Motor neuron (in vitro differentiated cells): Measurements from ENCODE around the gene MBTPS1. TPM values are rescaled to one million over a fixed set of nuclear protein-coding genes. Genes with fewer than 3 reads are reported as not detected.

Experiments used
- ATAC-seq, 8 experiments: fragments of 200-7000 bp; cut with Tn5 transposase; replicated peaks in 6 of 8; 2 replicates each; pipeline ENCODE4 v1.8.0; 2021; ENCODE audit warnings: mild to moderate bottlenecking in 8 of 8, moderate library complexity in 8 of 8
- H3K27ac ChIP-seq, 2 donors: fragments of 250-450 bp; sonication (Bioruptor Pico); 2 replicates each; pipeline ENCODE4 v1.9.0; 2021; ENCODE audit warnings: antibody characterized with exemption in 2 of 2, mild to moderate bottlenecking in 2 of 2, moderate library complexity in 1 of 2
- H3K4me1 ChIP-seq, 2 donors: fragments of 250-450 bp; sonication (Bioruptor Pico); replicated peaks in 1 of 2; 2 replicates each; pipeline ENCODE4 v1.6.1; 2021; ENCODE audit warnings: antibody characterized with exemption in 2 of 2, mild to moderate bottlenecking in 2 of 2, moderate library complexity in 1 of 2
- H3K4me3 ChIP-seq, 5 donors: fragments of 250-450 bp; sonication (Bioruptor Pico); 2 replicates each; pipeline ENCODE4 v1.9.0; 2021; ENCODE audit warnings: antibody characterized with exemption in 5 of 5, mild to moderate bottlenecking in 5 of 5, moderate library complexity in 4 of 5
- WGBS, 10 experiments: fragments of 450-650 bp; shearing (Covaris generic); methylation state at CpG; one replicate each; pipeline ENCODE4 v1.0.0; 2022; 5-methylcytosine and 5-hydroxymethylcytosine counted together
- in situ Hi-C, 9 experiments: fragments of 400-800 bp; cut with MboI; loops; one replicate each; pipeline ENCODE4 v1.15.0; 2021; ENCODE audit warnings: low sequenced_read_pairs in 9 of 9, low pct_unique_long_range_greater_than_20kb in 2 of 9; ENCODE audit not compliant: unreplicated experiment in 9 of 9
- total RNA-seq, 8 experiments: library from RNA; unstranded; fragments of 300-600 nt; gene quantifications; 2 replicates each; pipeline versions ENCODE4 v1.2.3 to v1.2.4, GENCODE V29; 2022

MBTPS1 gene
- total RNA-seq, 8 experiments from 2014 or later: 42.5 to 166 (median 62.3) TPM

GRCh38 chr16:84144209-84144858 is 27.6 kb upstream of the MBTPS1 start:
- in situ Hi-C loops: no loop called here
- H3K4me3 ChIP-seq: peak overlapping the region; percentile 88 to 99 (median 96)
- 0 to 5% (median 1%) methylated on average over 1 to 11 of the region's 39 CpGs; no CpG with 5 or more reads in 4 of the 10 experiments for WGBS, 10 experiments
- H3K27ac ChIP-seq: peak overlapping the region; percentile 80 to 89
- peaks cover 10 to 11% of the 10 kb centered on the region in 2 donors for H3K4me1 ChIP-seq
- ATAC-seq: peak; percentile 31 to 52 (median 41)

- ATAC-seq: peak in 2 of 8 experiments; percentile 4 to 7
- peaks cover 16% of the 10 kb centered on the region in 2 donors for H3K4me1 ChIP-seq
- in situ Hi-C loops: no loop called here
- peak overlapping the region; percentile 88 to 99 (median 96) for H3K4me3 ChIP-seq
- H3K27ac ChIP-seq: no peak overlapping the region
- 13 to 50% (median 40%) methylated on average over 2 to 4 of the region's 13 CpGs; no CpG with 5 or more reads in 6 of the 10 experiments for WGBS, 10 experiments
Observed at GRCh38 chr16:84143784-84144199, 27.1 kb upstream of the MBTPS1 start.

GRCh38 chr16:84143081-84143480 is 26.3 kb upstream of the MBTPS1 start:
- Histone ChIP-seq H3K27ac (no peak overlapping the region), H3K4me1 (peaks cover 19 to 20% of the 10 kb centered on the region in 2 donors), H3K4me3 (no peak overlapping the region)
- in situ Hi-C loops: no loop called here
- ATAC-seq: no peak
- WGBS, 10 experiments: 60 to 100% (median 80%) methylated on average over 1 of the region's 1 CpG; no CpG with 5 or more reads in 5 of the 10 experiments

- in situ Hi-C loops: no loop called here
- Histone ChIP-seq H3K27ac (no peak overlapping the region), H3K4me1 (peaks cover 20 to 26% of the 10 kb centered on the region in 2 donors), H3K4me3 (no peak overlapping the region)
- WGBS, 10 experiments: 70 to 100% (median 95%) methylated on average over 1 to 4 of the region's 13 CpGs; no CpG with 5 or more reads in 1 of the 10 experiments
- peak in 1 of 8 experiments; percentile 4 for ATAC-seq
Observed at GRCh38 chr16:84141143-84141670, 24.5 kb upstream of the MBTPS1 start.

GRCh38 chr16:84139628-84140258 is 23.0 kb upstream of the MBTPS1 start:
- WGBS, 10 experiments: 66 to 95% (median 73%) methylated on average over 2 to 6 of the region's 6 CpGs; no CpG with 5 or more reads in 2 of the 10 experiments
- in situ Hi-C loops: no loop called here
- Histone ChIP-seq H3K4me1 (peaks cover 20 to 29% of the 10 kb centered on the region in 2 donors), H3K27ac (peak overlapping the region; percentile 77 to 78), H3K4me3 (no peak overlapping the region)
- ATAC-seq: no peak

GRCh38 chr16:84138824-84139627 is 22.3 kb upstream of the MBTPS1 start:
- in situ Hi-C loops: no loop called here
- H3K27ac ChIP-seq: peak overlapping the region; percentile 77 to 78
- peak; percentile 73 to 93 (median 86) for ATAC-seq
- 0 to 66% (median 39%) methylated on average over 2 to 12 of the region's 14 CpGs; no CpG with 5 or more reads in 2 of the 10 experiments for WGBS, 10 experiments
- H3K4me3 ChIP-seq: peak overlapping the region in 2 of 5 donors; percentile 7 to 8
- H3K4me1 ChIP-seq: peaks cover 20 to 29% of the 10 kb centered on the region in 2 donors

- in situ Hi-C loops: no loop called here
Observed at GRCh38 chr16:84138500-84138823, 21.7 kb upstream of the MBTPS1 start.

GRCh38 chr16:84137769-84138357 is 21.1 kb upstream of the MBTPS1 start:
- Histone ChIP-seq H3K27ac (no peak overlapping the region), H3K4me3 (no peak overlapping the region), H3K4me1 (peaks cover 15 to 26% of the 10 kb centered on the region in 2 donors)
- in situ Hi-C loops: no loop called here
- no peak for ATAC-seq
- WGBS, 10 experiments: 60 to 100% (median 94%) methylated on average over 1 to 6 of the region's 7 CpGs; no CpG with 5 or more reads in 1 of the 10 experiments

More at GRCh38 chr16:84138500-84138823, 21.7 kb upstream of the MBTPS1 start:
- WGBS, 10 experiments: 6 to 54% (median 36%) methylated on average over 1 to 2 of the region's 2 CpGs; no CpG with 5 or more reads in 1 of the 10 experiments
- H3K4me1 ChIP-seq: peaks cover 17 to 26% of the 10 kb centered on the region in 2 donors
- H3K27ac ChIP-seq: peak overlapping the region; percentile 77 to 78
- H3K4me3 ChIP-seq: peak overlapping the region in 1 of 5 donors; percentile 8
- ATAC-seq: no peak

- peaks cover 15 to 26% of the 10 kb centered on the region in 2 donors for H3K4me1 ChIP-seq
- 33 to 100% (median 80%) methylated on average over 1 to 3 of the region's 8 CpGs; no CpG with 5 or more reads in 5 of the 10 experiments for WGBS, 10 experiments
- no peak overlapping the region for H3K4me3 ChIP-seq
- H3K27ac ChIP-seq: no peak overlapping the region
- in situ Hi-C loops: no loop called here
- no peak for ATAC-seq
Observed at GRCh38 chr16:84137287-84137686, 20.5 kb upstream of the MBTPS1 start.

GRCh38 chr16:84136331-84137125 is 19.8 kb upstream of the MBTPS1 start:
- peaks cover 15 to 26% of the 10 kb centered on the region in 2 donors for H3K4me1 ChIP-seq
- WGBS, 10 experiments: 77 to 97% (median 83%) methylated on average over 2 to 8 of the region's 11 CpGs; no CpG with 5 or more reads in 2 of the 10 experiments
- H3K4me3 ChIP-seq: no peak overlapping the region
- in situ Hi-C loops: no loop called here
- ATAC-seq: no peak
- H3K27ac ChIP-seq: peak overlapping the region in 1 of 2 donors; percentile 35

- 54 to 93% (median 79%) methylated on average over 2 to 7 of the region's 7 CpGs for WGBS, 10 experiments
- Histone ChIP-seq H3K4me1 (peaks cover 0 to 10% of the 10 kb centered on the region in 2 donors), H3K4me3 (no peak overlapping the region), H3K27ac (no peak overlapping the region)
- ATAC-seq: no peak
- in situ Hi-C loops: no loop called here
Observed at GRCh38 chr16:84132527-84133285, 16.0 kb upstream of the MBTPS1 start.
